ENCODE data around the gene A2ML1.
A peak's percentile ranks its signal among the peaks of the same experiment; 100 is the strongest.
"Not testable (repeated sequence)": the region's sequence is repeated elsewhere in the genome, so short reads cannot be mapped to it uniquely, and the experiment has no call there.

The A2ML1 gene

DNA sequence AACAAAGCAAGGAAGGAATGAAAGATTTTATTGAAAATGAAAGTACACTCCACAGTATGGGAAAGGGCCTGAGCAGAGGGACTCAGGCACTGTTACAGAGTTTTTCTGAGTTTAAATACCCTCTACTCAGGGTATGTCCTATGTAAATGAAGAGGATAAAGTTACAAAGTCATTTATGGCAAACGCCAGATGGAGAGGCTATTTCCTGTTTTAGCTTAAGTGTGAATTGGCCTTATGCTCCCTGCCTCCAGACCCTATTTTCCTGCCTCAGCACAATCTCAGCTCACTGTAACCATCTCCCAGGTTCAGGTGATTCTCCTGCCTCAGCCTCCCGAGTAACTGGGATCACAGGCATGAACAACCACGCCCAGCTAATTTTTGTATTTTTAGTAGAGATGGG is 85.1 kb downstream of the A2ML1 start:
- no peak for DNase-seq (ENCODE audit: low spot score)

DNA sequence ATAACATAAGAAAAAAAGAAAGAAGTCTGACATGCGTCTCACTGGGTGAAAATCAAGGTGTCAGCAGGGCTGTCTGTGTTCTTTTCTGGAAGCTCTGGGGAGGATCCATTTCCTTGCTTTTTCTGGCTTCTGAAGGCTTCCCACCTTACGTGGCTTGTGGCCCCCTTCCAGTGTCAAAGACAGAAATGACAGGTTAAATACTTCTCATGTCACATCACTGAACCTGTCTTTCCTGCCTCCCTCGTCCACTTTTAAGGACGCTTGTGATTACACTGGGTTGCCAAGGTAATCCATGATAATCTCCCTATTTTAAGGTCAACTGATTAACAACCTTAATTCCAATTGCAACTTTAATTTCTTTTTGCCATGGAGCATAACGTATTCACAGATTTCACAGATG is 87.3 kb downstream of the A2ML1 start:
- no peak for DNase-seq (ENCODE audit: low spot score)

DNA sequence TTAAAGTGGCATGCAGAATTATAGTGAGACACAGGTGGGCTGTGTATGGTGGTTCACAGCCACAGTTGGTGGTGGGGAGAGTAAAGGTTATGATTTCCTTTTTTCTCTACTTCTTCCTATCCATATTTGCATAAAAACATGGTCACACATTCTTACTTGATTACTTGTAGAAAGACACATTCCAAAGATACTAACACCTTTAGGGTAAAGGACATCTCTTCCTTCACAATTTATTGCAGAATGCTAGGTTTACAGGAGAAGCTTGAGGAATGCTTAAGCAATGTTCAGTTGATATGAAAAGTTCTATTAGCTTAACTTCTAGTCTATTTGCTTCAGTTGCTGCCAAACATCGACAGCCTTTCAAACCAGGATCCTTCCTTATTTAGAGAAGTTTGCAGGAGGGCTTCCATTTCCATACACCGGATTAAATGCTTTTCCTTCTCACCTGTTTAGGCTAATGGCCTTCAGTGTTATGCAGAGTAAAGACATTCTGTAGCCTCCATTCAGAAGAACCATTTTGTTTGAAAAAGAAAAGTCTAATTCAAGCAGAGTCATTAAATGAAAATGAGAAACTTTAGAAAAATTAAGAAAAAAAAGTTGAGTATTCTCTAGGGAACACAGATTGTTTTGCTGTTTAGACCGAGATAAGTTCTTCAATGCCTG is 89.3 kb downstream of the A2ML1 start:
- DNase-seq (ENCODE audit: low spot score), result no peak

DNA sequence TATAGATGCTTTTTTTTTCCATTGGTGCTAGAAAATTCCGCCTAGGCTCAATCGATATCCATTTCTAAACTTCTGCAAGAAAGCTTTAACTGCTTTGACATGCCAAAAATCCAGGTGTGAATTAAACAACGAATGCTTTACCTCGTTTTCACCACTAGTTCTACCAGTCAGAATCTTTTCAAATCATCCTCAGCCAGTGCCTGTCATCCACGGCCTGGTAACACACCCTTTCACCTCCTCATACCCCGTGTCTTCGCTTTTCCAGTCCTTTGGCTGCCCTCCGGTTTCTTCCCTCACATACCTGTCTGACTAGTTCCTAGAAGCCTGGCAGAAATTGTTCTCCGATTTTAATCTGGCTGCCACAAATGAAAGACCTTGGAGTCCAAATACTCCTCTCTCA is 90.5 kb downstream of the A2ML1 start:
- DNase-seq (ENCODE audit: low spot score), result no peak

DNA sequence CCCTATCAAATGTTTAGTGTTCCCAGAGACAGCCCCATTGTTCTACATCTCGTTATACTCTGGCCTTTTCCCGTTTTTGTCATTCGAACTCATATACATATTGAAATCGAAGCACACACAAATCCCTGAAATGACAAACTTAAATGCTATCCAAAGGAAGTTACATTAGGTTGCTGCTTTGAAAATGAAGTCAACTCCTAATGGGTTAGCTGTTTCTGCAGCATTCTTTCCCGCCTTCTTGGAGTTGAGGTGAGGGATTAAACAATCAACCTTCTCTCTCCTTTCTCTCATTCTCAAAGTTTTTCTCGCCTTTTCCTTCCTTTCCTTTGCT is 91.2 kb downstream of the A2ML1 start:
- no peak for DNase-seq (ENCODE audit: low spot score)

DNA sequence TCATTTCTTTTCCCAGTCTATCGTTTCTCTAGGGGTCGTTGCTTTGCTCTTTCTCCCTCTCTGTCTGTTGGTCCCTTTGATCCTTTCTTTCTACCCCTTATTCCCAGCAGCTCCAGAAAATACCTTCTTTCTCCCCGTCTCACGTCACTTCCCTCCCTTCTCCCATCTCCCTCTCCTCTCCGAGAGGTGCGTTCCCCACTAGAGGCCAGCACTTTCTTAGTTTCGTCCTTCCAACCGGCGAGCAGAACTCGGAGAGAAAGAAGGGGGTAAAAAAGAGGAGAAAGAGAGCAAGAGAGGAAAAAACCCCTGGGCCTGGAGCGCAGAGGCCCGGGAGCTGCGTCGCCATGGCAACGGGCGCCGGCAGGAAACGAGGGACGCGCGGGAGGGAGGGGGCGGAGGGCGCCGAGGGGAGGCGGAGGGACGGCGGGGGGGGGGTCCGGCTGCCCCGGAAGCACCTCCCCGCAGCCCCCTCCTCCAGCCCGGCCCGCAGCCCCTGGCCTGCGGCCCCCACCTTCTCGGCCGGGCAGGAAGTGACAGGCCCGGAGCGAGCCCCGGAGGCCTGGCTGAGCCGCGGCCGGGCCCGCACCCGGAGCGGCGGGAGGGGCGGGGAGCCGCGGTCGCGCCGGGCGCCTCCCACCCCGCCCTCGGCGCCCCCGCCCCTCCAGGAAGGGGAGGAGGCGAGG is 91.8 kb downstream of the A2ML1 start, which contains the start of gene PHC1:
Gene PHC1 (plus strand): TSS at position 477 of the 683 bp plus-strand sequence. CDS start 3,169 bp downstream, outside the sequence.
- peak; percentile 97 for DNase-seq (ENCODE audit: low spot score)

DNA sequence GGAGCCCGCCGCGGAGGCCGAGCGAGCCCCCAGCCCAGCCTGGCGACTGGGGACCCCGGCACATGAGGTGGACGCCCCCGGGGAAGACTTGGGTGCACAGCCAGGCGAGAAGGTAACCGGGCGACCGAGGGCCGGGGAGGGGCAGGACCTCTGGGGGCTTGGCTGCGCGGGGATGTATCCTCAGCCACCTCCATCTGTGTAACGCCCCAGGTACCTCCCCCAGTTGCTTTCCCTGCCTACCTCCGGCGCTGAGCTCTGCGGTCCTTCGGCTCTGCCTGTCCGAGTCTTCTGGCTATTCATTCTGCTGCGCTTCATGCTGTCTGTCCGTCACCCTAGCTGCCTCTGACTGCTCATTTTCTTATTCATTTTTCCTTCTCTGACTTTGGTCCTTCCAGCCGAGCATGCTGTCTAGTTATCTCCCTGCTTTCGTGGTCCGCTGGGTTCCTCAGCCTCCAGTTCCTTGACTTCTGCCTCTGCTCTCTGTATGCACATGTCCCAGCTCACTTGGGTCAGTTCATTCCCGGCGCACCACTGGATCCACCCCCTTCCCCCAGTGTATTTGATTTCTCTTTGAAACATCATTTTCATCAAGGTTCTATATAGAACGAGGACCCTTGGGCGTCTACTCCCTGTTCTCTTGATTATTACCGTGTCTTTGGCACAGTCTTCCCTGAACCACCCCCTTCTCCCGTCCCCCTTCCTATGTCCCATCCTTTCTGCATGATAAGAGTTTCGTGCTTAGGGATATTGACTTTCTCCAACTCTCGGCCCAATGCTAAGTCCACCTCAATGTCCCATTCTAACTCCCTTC is 92.5 kb downstream of the A2ML1 start:
- peak; percentile 80 for DNase-seq (ENCODE audit: low spot score)

DNA sequence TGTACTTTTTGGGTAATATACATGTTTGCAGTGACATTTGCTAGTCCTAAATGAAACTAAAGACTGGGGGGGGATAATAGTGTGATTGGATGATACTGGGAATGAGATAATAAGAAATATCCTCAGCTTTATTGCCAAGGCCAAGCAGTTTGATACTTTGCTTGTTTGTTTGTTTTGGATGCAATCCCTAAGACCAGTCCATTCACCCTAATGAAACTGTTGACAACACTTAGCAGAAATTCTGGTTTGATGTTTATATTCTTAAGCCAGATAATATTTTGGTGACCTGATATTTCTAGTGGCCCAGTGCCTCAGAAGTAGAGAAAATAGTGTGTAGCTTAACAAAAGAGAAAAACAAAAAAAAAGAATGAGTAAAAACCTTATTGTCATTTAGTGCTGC is 93.7 kb downstream of the A2ML1 start:
- no peak for DNase-seq (ENCODE audit: low spot score)

DNA sequence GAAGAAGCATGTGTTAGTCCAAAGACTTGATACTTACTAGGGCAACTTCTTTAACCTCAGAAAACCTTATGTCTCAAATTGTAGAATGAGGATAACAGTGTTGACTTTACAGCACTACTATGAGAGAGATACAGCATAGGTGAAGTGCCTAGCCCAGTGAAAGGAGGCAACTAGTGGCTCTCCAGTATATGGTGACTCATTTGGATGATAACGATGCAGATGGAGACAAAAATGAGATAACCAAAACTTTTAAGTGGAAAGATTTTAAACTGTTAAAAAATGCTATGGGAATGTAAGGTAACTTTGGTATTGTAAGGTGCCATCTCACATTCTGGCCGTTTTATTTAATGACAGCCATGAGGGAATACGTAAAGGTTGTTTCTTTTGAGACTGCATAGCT is 94.6 kb downstream of the A2ML1 start:
- no peak for DNase-seq (ENCODE audit: low spot score)

DNA sequence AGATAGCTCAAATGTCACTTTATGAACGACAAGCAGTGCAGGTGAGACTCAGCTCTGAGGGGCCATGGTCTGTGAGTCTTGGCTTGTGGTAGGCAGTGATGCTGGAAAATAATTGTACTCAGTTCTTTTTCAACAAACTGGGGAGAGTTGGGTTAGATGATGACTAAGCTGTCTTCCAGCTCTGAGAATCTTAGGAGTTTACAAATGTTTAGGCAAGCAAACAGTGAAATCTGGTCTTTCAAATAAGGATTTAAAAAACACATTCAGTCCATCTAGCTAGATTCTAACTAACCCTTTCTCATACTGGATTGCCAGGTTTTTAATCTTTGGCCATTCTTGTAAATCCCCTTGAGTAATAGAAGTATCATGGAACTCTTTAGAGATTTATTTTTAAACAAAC is 95.3 kb downstream of the A2ML1 start:
- no peak for DNase-seq (ENCODE audit: low spot score)

DNA sequence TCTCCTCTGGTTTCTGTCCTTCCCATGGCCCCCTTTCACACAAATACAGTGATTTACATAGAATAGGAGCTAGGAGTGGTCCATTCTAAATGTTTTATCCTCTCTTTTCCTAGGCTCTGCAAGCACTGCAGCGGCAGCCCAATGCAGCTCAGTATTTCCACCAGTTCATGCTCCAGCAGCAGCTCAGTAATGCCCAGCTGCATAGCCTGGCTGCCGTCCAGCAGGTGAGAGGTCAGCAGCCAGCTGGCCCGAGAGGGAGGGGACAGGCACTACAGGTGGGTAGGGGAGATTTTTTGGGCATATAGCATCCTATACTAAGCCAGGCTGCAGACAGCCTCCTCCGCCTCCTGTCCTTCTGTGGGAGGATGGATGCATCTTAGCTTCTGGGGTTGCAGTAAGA is 97.2 kb downstream of the A2ML1 start:
- DNase-seq (ENCODE audit: low spot score), result not testable (repeated sequence)

DNA sequence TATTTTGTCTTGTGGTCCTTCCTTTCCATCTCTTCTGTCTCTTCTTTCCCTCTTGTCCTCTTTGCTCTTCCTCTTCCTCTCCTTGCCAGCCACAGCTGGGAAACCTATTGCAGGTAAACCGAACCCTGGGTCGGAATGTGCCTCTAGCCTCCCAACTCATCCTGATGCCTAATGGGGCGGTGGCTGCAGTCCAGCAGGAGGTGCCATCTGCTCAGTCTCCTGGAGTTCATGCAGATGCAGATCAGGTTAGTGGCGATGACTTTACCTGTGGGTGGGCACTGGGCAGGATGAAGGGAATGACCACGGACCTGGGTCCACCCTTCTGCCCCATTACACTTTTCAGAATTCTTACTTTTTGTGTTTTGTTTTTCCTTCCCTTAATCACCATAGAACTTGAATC is 100.1 kb downstream of the A2ML1 start:
- DNase-seq (ENCODE audit: low spot score), result no peak

Data from D341Med (cell line).